Right lobe of liver (tissue), 4 donors: Measurements from ENCODE around the gene ABCC12.

Experiments
- POLR2A ChIP-seq: fragments of 450-650 bp; IDR thresholded peaks from one replicate; pipeline ENCODE4 v1.6.1; 2017; ENCODE audit warnings: antibody characterized with exemption, mild to moderate bottlenecking
- TF ChIP-seq, protein P1 (sequence below), 4 donors: fragments of 200-600 bp in 3 of 4; fragments of 450-650 bp in 1 of 4; IDR thresholded peaks; one replicate each; pipeline versions ENCODE4 v1.5.1 to v1.8.0; 2016 to 2022; ENCODE audit warnings: antibody characterized with exemption in 4 of 4, mild to moderate bottlenecking in 2 of 4
- donor health status: DM: no; HTN: no; CAD: no.
- donor health status: DM: no; HTN: no; CAD: no.
- donor health status: DM: no; HTN: yes; CAD: no.

DNA sequence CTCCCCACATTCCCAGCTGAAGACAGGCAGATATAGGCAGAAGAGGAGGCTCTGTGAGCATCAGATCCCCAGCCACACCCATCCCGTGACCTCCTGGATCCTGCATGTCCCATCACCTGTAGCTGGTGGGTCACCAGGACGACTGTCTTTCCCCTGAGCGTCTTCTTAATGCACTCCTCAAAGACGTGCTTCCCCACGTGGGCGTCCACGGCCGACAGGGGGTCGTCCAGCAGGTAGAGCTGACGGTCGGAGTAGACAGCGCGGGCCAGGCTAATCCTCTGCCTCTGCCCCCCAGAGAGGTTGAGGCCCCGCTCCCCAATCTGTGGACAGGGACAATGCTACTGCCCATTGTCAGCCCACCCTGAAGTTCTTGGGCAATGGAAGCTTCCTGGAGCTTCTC, 40.5 kb downstream of the ABCC12 start:
- no peak for TF ChIP-seq POLR2A
- TF ChIP-seq, protein P1, sequence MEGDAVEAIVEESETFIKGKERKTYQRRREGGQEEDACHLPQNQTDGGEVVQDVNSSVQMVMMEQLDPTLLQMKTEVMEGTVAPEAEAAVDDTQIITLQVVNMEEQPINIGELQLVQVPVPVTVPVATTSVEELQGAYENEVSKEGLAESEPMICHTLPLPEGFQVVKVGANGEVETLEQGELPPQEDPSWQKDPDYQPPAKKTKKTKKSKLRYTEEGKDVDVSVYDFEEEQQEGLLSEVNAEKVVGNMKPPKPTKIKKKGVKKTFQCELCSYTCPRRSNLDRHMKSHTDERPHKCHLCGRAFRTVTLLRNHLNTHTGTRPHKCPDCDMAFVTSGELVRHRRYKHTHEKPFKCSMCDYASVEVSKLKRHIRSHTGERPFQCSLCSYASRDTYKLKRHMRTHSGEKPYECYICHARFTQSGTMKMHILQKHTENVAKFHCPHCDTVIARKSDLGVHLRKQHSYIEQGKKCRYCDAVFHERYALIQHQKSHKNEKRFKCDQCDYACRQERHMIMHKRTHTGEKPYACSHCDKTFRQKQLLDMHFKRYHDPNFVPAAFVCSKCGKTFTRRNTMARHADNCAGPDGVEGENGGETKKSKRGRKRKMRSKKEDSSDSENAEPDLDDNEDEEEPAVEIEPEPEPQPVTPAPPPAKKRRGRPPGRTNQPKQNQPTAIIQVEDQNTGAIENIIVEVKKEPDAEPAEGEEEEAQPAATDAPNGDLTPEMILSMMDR (IDR thresholded peaks at IDR 0.05): no peak
